HepG2 (cell line): Measurements from ENCODE around the gene HNRNPM. TPM values are rescaled to one million over a fixed set of nuclear protein-coding genes. Genes with fewer than 3 reads are reported as not detected.

Source experiments
- ARID3A ChIP-seq: IDR thresholded peaks from 2 replicates; pipeline ENCODE4 v1.6.1; 2012; ENCODE audit warnings: low read depth, low read length, improper control_type of control experiment
- ATF1 ChIP-seq: IDR thresholded peaks from 2 replicates; pipeline ENCODE4 v1.6.1; 2016; ENCODE audit warnings: mild to moderate bottlenecking, control low read depth
- CCDC6 ChIP-seq: sonication (generic); formaldehyde crosslinking; IDR thresholded peaks from 2 replicates; pipeline ENCODE4 v1.8.1; 2022; ENCODE audit warnings: mild to moderate bottlenecking, missing genetic modification reagents, moderate library complexity
- IKZF5 ChIP-seq: IDR thresholded peaks from 2 replicates; pipeline ENCODE4 v1.6.1; 2018; ENCODE audit warnings: missing genetic modification reagents, mild to moderate bottlenecking, missing compliant biosample characterization
- MYNN ChIP-seq: sonication (generic); formaldehyde crosslinking; IDR thresholded peaks from 2 replicates; pipeline ENCODE4 v1.4.0; 2020; ENCODE audit warnings: mild to moderate bottlenecking, low read depth, missing genetic modification reagents
- RXRB ChIP-seq: IDR thresholded peaks from 2 replicates; pipeline ENCODE4 v1.6.1; 2016; ENCODE audit warnings: borderline replicate concordance, missing genetic modification reagents, missing compliant biosample characterization
- SNAPC2 ChIP-seq: sonication (generic); formaldehyde crosslinking; IDR thresholded peaks from 2 replicates; pipeline ENCODE4 v1.8.1; 2022; ENCODE audit warnings: mild to moderate bottlenecking, missing genetic modification reagents
- TEF ChIP-seq: sonication (generic); formaldehyde crosslinking; IDR thresholded peaks from 2 replicates; pipeline ENCODE4 v1.5.0; 2020; ENCODE audit warnings: missing genetic modification reagents
- UBTF ChIP-seq: sonication (generic); formaldehyde crosslinking; IDR thresholded peaks from 2 replicates; pipeline ENCODE4 v1.4.0; 2020; ENCODE audit warnings: mild to moderate bottlenecking, missing genetic modification reagents
- XRCC5 ChIP-seq: fragments of 200-400 bp; formaldehyde crosslinking; optimal IDR thresholded peaks from 2 replicates; pipeline ENCODE3; 2017; ENCODE audit warnings: mild to moderate bottlenecking, low read length
- ZHX1 ChIP-seq: sonication (generic); formaldehyde crosslinking; IDR thresholded peaks from 2 replicates; pipeline ENCODE4 v1.8.1; 2022; ENCODE audit warnings: low read depth, mild to moderate bottlenecking, missing genetic modification reagents
- ZNF207 ChIP-seq: fragments of 450-650 bp; IDR thresholded peaks from 2 replicates; pipeline ENCODE4 v1.6.1; 2016; ENCODE audit warnings: antibody characterized with exemption, borderline replicate concordance
- ZNF343 ChIP-seq: sonication (generic); formaldehyde crosslinking; IDR thresholded peaks from 2 replicates; pipeline ENCODE4 v1.4.0; 2020; ENCODE audit warnings: mild to moderate bottlenecking, missing genetic modification reagents
- ZNF362 ChIP-seq: sonication (generic); formaldehyde crosslinking; IDR thresholded peaks from 2 replicates; pipeline ENCODE4 v1.4.0; 2020; ENCODE audit warnings: missing genetic modification reagents, mild to moderate bottlenecking, borderline replicate concordance
- ZNF781 ChIP-seq: sonication (generic); formaldehyde crosslinking; IDR thresholded peaks from 2 replicates; pipeline ENCODE4 v1.5.1; 2020; ENCODE audit warnings: borderline replicate concordance, mild to moderate bottlenecking, missing genetic modification reagents; ENCODE audit errors: not compliant biosample characterization
- ZNF784 ChIP-seq: sonication (generic); formaldehyde crosslinking; IDR thresholded peaks from 2 replicates; pipeline ENCODE4 v1.5.1; 2020; ENCODE audit warnings: missing genetic modification reagents, mild to moderate bottlenecking, borderline replicate concordance
- polyA plus RNA-seq, 8 experiments: library from polyadenylated mRNA; depleted of rRNA in 3 of 8; stranded (reverse) in 7 of 8; unstranded in 1 of 8; fragments of >200 nt; fragmentation: Illumina TruSeq in 4 of 8; extraction: Trizol in 4 of 8; gene quantifications; 2 replicates each; pipeline versions ENCODE4 v1.2.1 to v1.2.3, GENCODE V29; 2011 to 2016; ENCODE audit warnings: low read depth in 4 of 8, missing spikeins in 1 of 8, mixed read lengths in 1 of 8; ENCODE audit not compliant: insufficient read depth in 1 of 8
- total RNA-seq, 5 experiments: library from RNA; depleted of rRNA; stranded (reverse); fragments of >200 nt; fragmentation: Illumina TruSeq; extraction: Trizol; gene quantifications; 2 replicates each; pipeline ENCODE4 v1.2.3, GENCODE V29; 2016; ENCODE audit warnings: low read depth in 1 of 5

Gene HNRNPM
- total and polyA plus RNA-seq, 2 of the 13 experiments (the other 11 are each of a cell fraction or from before 2014, with no cell fraction given), result 56.7 to 102 TPM

- TF ChIP-seq MYNN (peak; percentile 25; the same call in 1 of the 2 replicates), ZNF781 (CRISPR knock-in tag) (no peak), XRCC5 (peak; percentile 38), ZNF784 (CRISPR knock-in tag) (0 out of 2 replicates have a peak, but pooled peaks have one; percentile 46), ZHX1 (CRISPR knock-in tag) (no peak), RXRB (peak; percentile 47), IKZF5 (CRISPR knock-in tag) (peak; percentile 11; the same call in 1 of the 2 replicates), ZNF343 (CRISPR knock-in tag) (no peak), ATF1 (no peak), CCDC6 (CRISPR knock-in tag) (no peak), ZNF207 (no peak), UBTF (CRISPR knock-in tag) (peak; percentile 63), ARID3A (no peak), SNAPC2 (0 out of 2 replicates have a peak, but pooled peaks have one; percentile 52), ZNF362 (peak; percentile 92), TEF (CRISPR knock-in tag) (no peak)
These were observed 23.0 kb upstream of the HNRNPM start (continued) for GRCh38 chr19:8421484-8422461.
